PC-9 (cell line): ENCODE data around the gene CFAP47. TPM values are rescaled to one million over a fixed set of nuclear protein-coding genes. Genes with fewer than 3 reads are reported as not detected.

Experiments used
- Bru-seq: library from RNA; stranded (reverse); fragments of 400-500 nt; gene quantifications from one replicate; lab custom pipeline; 2021; lab: Mats Ljungman, UMichigan
- BruChase-seq, 2 experiments: library from RNA; stranded (reverse); fragments of 400-500 nt; gene quantifications; one replicate each; lab custom pipeline; 2021; lab: Mats Ljungman, UMichigan
- BruUV-seq: library from RNA; stranded (reverse); fragments of 400-500 nt; replicated peaks from 2 replicates; lab custom pipeline; 2021; lab: Mats Ljungman, UMichigan
- CTCF ChIA-PET: fragments of 300-600 bp; sonication (Branson Sonifier 250); formaldehyde crosslinking; loops from one replicate; lab custom pipeline; 2022; ENCODE audit warnings: antibody characterized with exemption; lab: Charles Lee
- POLR2A ChIA-PET: fragments of 300-600 bp; sonication (Branson Sonifier 250); formaldehyde crosslinking; loops from one replicate; lab custom pipeline; 2022; ENCODE audit warnings: antibody characterized with exemption; ENCODE audit not compliant: unreplicated experiment; lab: Charles Lee
- DNase-seq, 2 experiments: peaks; one replicate each; pipeline versions ENCODE4 v3.0.0 to v3.0.0-alpha.2; 2015 to 2022; ENCODE audit warnings: mixed read lengths in 1 of 2
- H2AFZ ChIP-seq: fragments of 200-600 bp; sonication (generic); 2 replicates; pipeline ENCODE4 v1.8.1; 2017; ENCODE audit warnings: antibody characterized with exemption
- H3F3A ChIP-seq: fragments of 200-600 bp; sonication (generic); 2 replicates; pipeline ENCODE4 v1.8.1; 2017; ENCODE audit warnings: antibody characterized with exemption, mild to moderate bottlenecking, low read depth; ENCODE audit not compliant: insufficient read depth
- H3K27ac ChIP-seq: fragments of 200-600 bp; sonication (generic); 2 replicates; pipeline ENCODE4 v1.6.1; 2016; ENCODE audit warnings: mixed run types
- H3K27me3 ChIP-seq: fragments of 200-600 bp; sonication (generic); 2 replicates; pipeline ENCODE4 v1.6.1; 2016; ENCODE audit warnings: low read depth, mixed run types; ENCODE audit not compliant: insufficient read depth
- H3K36me3 ChIP-seq: fragments of 200-600 bp; sonication (generic); 2 replicates; pipeline ENCODE4 v1.6.1; 2016; ENCODE audit warnings: low read depth, mixed run types
- H3K4me1 ChIP-seq: fragments of 200-600 bp; sonication (generic); replicated peaks from 2 replicates; pipeline ENCODE4 v1.6.1; 2016; ENCODE audit warnings: mixed run types; ENCODE audit not compliant: insufficient read depth
- H3K4me2 ChIP-seq: fragments of 200-600 bp; sonication (generic); 2 replicates; pipeline ENCODE4 v1.6.1; 2017; ENCODE audit warnings: mixed run types
- H3K4me3 ChIP-seq: fragments of 200-600 bp; sonication (generic); 2 replicates; pipeline ENCODE4 v1.6.1; 2016; ENCODE audit warnings: mixed run types
- H3K79me2 ChIP-seq: fragments of 200-600 bp; sonication (generic); 2 replicates; pipeline ENCODE4 v1.6.1; 2017; ENCODE audit warnings: low read depth, mixed run types
- H3K9me2 ChIP-seq: fragments of 200-600 bp; sonication (generic); 2 replicates; pipeline ENCODE4 v1.8.1; 2017; ENCODE audit warnings: mild to moderate bottlenecking; ENCODE audit not compliant: insufficient read depth
- H3K9me3 ChIP-seq: fragments of 200-600 bp; sonication (generic); 2 replicates; pipeline ENCODE4 v1.8.1; 2016; ENCODE audit warnings: low read depth; ENCODE audit not compliant: insufficient read depth
- H4K20me1 ChIP-seq: fragments of 200-600 bp; sonication (generic); 2 replicates; pipeline ENCODE4 v1.8.1; 2017; ENCODE audit not compliant: insufficient read depth
- EZH2 ChIP-seq: fragments of 200-600 bp; sonication (generic); IDR thresholded peaks from 2 replicates; pipeline ENCODE4 v1.8.0; 2017; ENCODE audit warnings: antibody characterized with exemption, low read depth
- intact Hi-C: fragments of 100-400 bp; cut with micrococcal nuclease; formaldehyde crosslinking; loops from one replicate; pipeline ENCODE4 v1.10.0; 2022; ENCODE audit not compliant: unreplicated experiment
- long read RNA-seq: library from polyadenylated mRNA; stranded (forward); transcript quantifications from one replicate; pipeline ENCODE4 v2.0.0, GENCODE V29; 2022
- total RNA-seq: library from RNA; stranded (reverse); gene quantifications from 2 replicates; pipeline ENCODE4 v1.2.3, GENCODE V29; 2021
- TF ChIP-seq, protein P1 (sequence below): fragments of 200-600 bp; sonication (generic); conservative IDR thresholded peaks from 2 replicates; pipeline ENCODE4 v1.6.1; 2017; ENCODE audit warnings: mixed run types, antibody characterized with exemption, mild to moderate bottlenecking, moderate library complexity

The CFAP47 gene, protein sequence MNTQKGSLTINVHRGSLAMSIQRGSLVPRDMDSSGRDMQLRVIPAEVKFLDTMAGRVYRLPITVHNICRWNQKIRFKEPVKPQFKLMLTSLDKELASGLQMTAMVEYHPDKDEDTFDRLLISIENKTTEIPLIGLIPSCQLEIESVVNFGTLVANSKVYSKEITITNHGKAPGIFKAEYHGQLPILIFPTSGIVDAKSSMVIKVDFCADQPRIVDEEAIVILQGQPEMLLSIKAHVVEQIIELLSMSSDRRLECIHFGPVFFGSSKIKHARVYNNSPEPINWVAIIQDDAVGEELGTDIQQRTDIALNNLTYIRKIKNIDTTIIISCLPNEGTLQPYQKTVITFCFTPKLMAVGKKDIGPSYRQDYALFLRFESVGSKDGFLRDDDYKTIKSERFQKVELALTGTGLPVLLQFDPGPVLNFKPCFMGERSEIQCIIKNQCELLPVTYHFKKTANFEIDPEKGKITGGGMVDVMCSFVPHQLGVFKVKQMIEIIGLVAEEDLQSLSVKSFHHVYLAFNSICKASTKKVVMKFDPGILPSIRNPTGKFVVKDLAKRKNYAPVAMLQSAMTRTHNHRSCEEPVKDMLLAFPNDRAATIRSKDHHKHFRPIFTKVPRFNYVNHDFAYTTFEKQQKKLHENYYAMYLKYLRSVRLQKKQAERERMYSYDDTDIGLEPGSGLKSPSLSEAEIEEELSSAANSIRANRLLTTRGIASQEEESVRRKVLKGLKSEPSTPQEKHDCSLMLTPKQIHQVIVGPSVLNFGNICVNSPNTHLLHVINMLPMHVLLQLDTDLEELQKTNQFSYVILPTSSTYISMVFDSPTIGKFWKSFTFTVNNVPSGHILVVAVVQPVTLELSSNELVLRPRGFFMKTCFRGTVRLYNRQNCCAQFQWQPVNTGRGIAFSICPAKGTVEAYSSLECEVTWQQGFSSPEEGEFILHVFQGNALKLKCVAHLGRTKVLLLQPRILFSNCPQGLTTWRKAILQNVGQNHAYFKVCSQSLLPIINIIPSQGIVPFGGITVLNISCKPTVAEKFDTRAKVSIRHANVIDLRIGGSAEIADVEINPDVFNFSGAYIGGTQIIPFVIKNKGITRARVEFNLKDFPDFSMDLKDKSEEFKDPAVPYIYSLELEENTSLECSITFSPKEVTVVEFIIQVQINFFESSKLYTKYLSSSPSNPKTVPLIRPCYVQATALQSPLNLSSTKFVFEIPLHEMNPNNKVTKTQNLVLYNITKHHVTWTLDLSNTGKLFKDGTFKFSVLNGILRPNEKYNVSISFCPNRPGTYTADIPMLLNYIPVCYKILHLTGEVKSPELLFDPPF (N-terminal part only)
- not detected in 2 replicates for total RNA-seq
- percentile 5 among the genes with signal in this experiment for Bru-seq, nascent RNA
- percentile 2 among the genes with signal in this experiment for BruChase-seq, experiment 1, labeled RNA remaining after a 2-hour chase
- BruChase-seq, experiment 2, labeled RNA remaining after a 6-hour chase, result percentile 1 among the genes with signal in this experiment
- long read RNA-seq, result 0 reads

DNA sequence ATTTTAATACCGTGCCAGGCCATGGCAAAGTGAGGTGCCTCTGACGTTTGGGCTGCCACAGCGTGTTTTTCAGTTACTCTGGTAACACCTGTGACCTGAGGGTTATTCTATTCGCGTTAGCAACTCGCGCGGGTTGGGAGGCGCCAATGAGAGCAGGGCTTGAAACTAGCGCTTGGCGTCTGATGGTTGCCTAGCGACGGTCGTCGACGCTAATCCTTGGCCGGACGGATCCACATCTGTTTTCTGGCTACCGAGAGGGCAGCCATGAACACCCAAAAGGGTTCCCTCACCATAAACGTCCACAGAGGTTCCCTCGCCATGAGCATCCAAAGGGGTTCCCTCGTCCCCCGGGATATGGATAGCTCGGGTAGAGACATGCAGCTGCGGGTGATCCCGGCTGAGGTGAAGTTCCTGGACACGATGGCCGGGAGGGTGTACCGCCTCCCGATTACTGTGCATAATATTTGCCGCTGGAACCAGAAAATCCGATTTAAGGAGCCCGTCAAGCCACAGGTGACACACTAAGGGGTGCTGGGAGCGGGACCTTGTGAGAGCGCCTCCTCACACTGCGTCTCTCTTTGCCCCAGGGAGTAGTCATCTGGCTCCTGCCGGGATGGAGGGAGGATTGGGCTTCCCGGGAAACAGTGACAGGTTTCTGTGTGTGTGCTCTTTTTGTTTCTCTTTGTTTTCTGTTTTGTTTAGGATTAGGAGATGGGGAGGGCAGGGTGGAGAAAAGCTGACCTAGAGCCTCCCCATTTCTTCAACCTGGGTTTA is at the start of gene CFAP47:
TSS of gene CFAP47 (plus strand) at position 199 of the 774 bp plus-strand sequence. CDS start at position 265, 66 bp downstream.
- no TSS peak for BruUV-seq
- CTCF ChIA-PET, result no interaction called here
- H3K4me3 ChIP-seq, result peak within 1 kb of the TSS; percentile 33; the same call in 1 of the 2 replicates

DNA sequence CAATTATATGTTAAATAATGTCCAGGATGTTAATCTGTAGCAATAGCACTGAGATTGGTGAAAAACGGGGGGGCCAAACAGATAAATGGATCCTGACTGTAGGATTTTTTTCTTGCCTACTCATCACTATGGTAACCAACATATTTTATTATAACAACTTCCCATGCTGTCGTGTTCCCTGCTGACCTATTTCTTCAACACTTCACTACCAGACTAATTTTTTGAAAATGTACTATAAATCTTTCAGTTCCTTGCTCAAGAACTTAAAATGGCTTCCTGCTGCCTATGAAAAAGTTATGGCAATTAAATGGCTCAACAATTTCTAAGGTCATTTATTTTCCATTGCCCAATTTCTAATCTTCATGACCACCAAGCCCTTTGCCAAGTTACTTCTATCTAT is 38.9 kb upstream of the CFAP47 start:
- Histone ChIP-seq H3K36me3 (no peaks in the 10 kb centered on the region), H3K79me2 (no peaks in the 10 kb centered on the region), H3K9me2 (no peaks in the 10 kb centered on the region), H2AFZ (no peak overlapping the region), H3K4me2 (no peak overlapping the region), H3K9me3 (no peaks in the 10 kb centered on the region), H3K27ac (no peak overlapping the region), H3F3A (no peaks in the 10 kb centered on the region), H3K4me3 (no peak overlapping the region), H3K4me1 (no peaks in the 10 kb centered on the region), H3K27me3 (no peaks in the 10 kb centered on the region), H4K20me1 (no peaks in the 10 kb centered on the region)
- DNase-seq, result no peak
- intact Hi-C loops, result no loop called here
- POLR2A ChIA-PET, result no interaction called here
- CTCF ChIA-PET, result no interaction called here
- TF ChIP-seq, protein P1, sequence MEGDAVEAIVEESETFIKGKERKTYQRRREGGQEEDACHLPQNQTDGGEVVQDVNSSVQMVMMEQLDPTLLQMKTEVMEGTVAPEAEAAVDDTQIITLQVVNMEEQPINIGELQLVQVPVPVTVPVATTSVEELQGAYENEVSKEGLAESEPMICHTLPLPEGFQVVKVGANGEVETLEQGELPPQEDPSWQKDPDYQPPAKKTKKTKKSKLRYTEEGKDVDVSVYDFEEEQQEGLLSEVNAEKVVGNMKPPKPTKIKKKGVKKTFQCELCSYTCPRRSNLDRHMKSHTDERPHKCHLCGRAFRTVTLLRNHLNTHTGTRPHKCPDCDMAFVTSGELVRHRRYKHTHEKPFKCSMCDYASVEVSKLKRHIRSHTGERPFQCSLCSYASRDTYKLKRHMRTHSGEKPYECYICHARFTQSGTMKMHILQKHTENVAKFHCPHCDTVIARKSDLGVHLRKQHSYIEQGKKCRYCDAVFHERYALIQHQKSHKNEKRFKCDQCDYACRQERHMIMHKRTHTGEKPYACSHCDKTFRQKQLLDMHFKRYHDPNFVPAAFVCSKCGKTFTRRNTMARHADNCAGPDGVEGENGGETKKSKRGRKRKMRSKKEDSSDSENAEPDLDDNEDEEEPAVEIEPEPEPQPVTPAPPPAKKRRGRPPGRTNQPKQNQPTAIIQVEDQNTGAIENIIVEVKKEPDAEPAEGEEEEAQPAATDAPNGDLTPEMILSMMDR, result no peak
- TF ChIP-seq EZH2, result no peak
- no TSS peak for BruUV-seq

More for the DNA sequence above, at the start of gene CFAP47:
- Histone ChIP-seq H3K27ac (no peak within 1 kb of the TSS), H3K79me2 (no peaks in the 10 kb centered on the region), H2AFZ (peak within 1 kb of the TSS; percentile 71; the same call in 1 of the 2 replicates), H3K9me2 (no peaks in the 10 kb centered on the region), H3K27me3 (no peaks in the 10 kb centered on the region), H3K4me1 (no peaks in the 10 kb centered on the region), H3F3A (no peaks in the 10 kb centered on the region), H4K20me1 (no peaks in the 10 kb centered on the region), H3K36me3 (no peaks in the 10 kb centered on the region), H3K9me3 (no peaks in the 10 kb centered on the region), H3K4me2 (peak within 1 kb of the TSS; percentile 64)
- POLR2A ChIA-PET, result no interaction called here
- no peak for TF ChIP-seq EZH2
- TF ChIP-seq, protein P1, result no peak
- intact Hi-C loops, result no loop called here
- DNase-seq, result peak in 1 of 2 experiments; percentile 15
